ENCODE measurements around the gene UNC93B1. TPM values are rescaled to one million over a fixed set of nuclear protein-coding genes. Genes with fewer than 3 reads are reported as not detected.

UNC93B1 gene
- total and polyA plus RNA-seq, 2 donors (not counting 1 experiment from before 2014, with no cell fraction given) = 15.7 to 20.0 TPM

GRCh38 chr11:68048681-68049508 lies 45.0 kb upstream of the UNC93B1 start:
- no peak for TF ChIP-seq EZH2 (IDR thresholded peaks at IDR 0.05; ENCODE audit: low read length, missing control alignments)
- TF ChIP-seq CTCF (conservative IDR thresholded peaks at IDR 0.05 in 1 of 2, IDR thresholded peaks at IDR 0.05 in 1 of 2; ENCODE audit: low read depth in 1 of 2, low read length in 2 of 2) = no peak
- no peaks in the 10 kb centered on the region for H3K79me2 ChIP-seq (ENCODE audit: control insufficient read depth, insufficient read depth, low read length)
- H3K9me3 ChIP-seq (ENCODE audit: control insufficient read depth, insufficient read depth, low read depth, low read length) = no peaks in the 10 kb centered on the region
- H3K27ac ChIP-seq (ENCODE audit: insufficient read depth, low read length) = no peak overlapping the region
- H3K4me1 ChIP-seq (ENCODE audit: control insufficient read depth, extremely low read depth, insufficient read depth, low read length) = no peaks in the 10 kb centered on the region
- no peak overlapping the region for H3K9ac ChIP-seq (ENCODE audit: insufficient read depth, low read length)
- H2AFZ ChIP-seq (ENCODE audit: low read length) = no peak overlapping the region
- H3K36me3 ChIP-seq (ENCODE audit: control insufficient read depth, insufficient read depth, low read length) = peaks cover 51% of the 10 kb centered on the region
- H3K27me3 ChIP-seq (ENCODE audit: control insufficient read depth, insufficient read depth, low read length) = no peaks in the 10 kb centered on the region
- no peak overlapping the region for H3K4me3 ChIP-seq (replicated peaks in 1 of 4; ENCODE audit: control extremely low read depth in 1 of 4, insufficient read depth in 1 of 4, low read depth in 3 of 4, low read length in 4 of 4)
- no peak for DNase-seq (ENCODE audit: low read depth in 2 of 2)
- no peaks in the 10 kb centered on the region for H4K20me1 ChIP-seq (ENCODE audit: control insufficient read depth, extremely low read depth, insufficient read depth, low read length)
- H3K4me2 ChIP-seq (ENCODE audit: extremely low read depth, insufficient read depth, low read length) = no peak overlapping the region

- no peak for DNase-seq (ENCODE audit: low read depth in 2 of 2)
- H3K79me2 ChIP-seq (ENCODE audit: control insufficient read depth, insufficient read depth, low read length) = no peaks in the 10 kb centered on the region
- H3K4me3 ChIP-seq (replicated peaks in 1 of 4; ENCODE audit: control extremely low read depth in 1 of 4, insufficient read depth in 1 of 4, low read depth in 3 of 4, low read length in 4 of 4) = no peak overlapping the region
- no peaks in the 10 kb centered on the region for H4K20me1 ChIP-seq (ENCODE audit: control insufficient read depth, extremely low read depth, insufficient read depth, low read length)
- no peaks in the 10 kb centered on the region for H3K9me3 ChIP-seq (ENCODE audit: control insufficient read depth, insufficient read depth, low read depth, low read length)
- H3K9ac ChIP-seq (ENCODE audit: insufficient read depth, low read length) = no peak overlapping the region
- TF ChIP-seq EZH2 (IDR thresholded peaks at IDR 0.05; ENCODE audit: low read length, missing control alignments) (no peak), CTCF (conservative IDR thresholded peaks at IDR 0.05 in 1 of 2, IDR thresholded peaks at IDR 0.05 in 1 of 2; ENCODE audit: low read depth in 1 of 2, low read length in 2 of 2) (no peak)
- H2AFZ ChIP-seq (ENCODE audit: low read length) = no peak overlapping the region
- H3K27ac ChIP-seq (ENCODE audit: insufficient read depth, low read length) = no peak overlapping the region
- H3K36me3 ChIP-seq (ENCODE audit: control insufficient read depth, insufficient read depth, low read length) = peaks cover 56% of the 10 kb centered on the region
- H3K4me1 ChIP-seq (ENCODE audit: control insufficient read depth, extremely low read depth, insufficient read depth, low read length) = no peaks in the 10 kb centered on the region
- H3K4me2 ChIP-seq (ENCODE audit: extremely low read depth, insufficient read depth, low read length) = no peak overlapping the region
- no peaks in the 10 kb centered on the region for H3K27me3 ChIP-seq (ENCODE audit: control insufficient read depth, insufficient read depth, low read length)
Observed at GRCh38 chr11:68047437-68048290, 43.8 kb upstream of the UNC93B1 start.

GRCh38 chr11:68044898-68045351 lies 41.0 kb upstream of the UNC93B1 start:
- Histone ChIP-seq H3K4me3 (replicated peaks in 1 of 4; ENCODE audit: control extremely low read depth in 1 of 4, insufficient read depth in 1 of 4, low read depth in 3 of 4, low read length in 4 of 4) (no peak overlapping the region), H3K27me3 (ENCODE audit: control insufficient read depth, insufficient read depth, low read length) (no peaks in the 10 kb centered on the region), H4K20me1 (ENCODE audit: control insufficient read depth, extremely low read depth, insufficient read depth, low read length) (no peaks in the 10 kb centered on the region), H3K9ac (ENCODE audit: insufficient read depth, low read length) (no peak overlapping the region), H3K79me2 (ENCODE audit: control insufficient read depth, insufficient read depth, low read length) (peaks cover 16% of the 10 kb centered on the region), H2AFZ (ENCODE audit: low read length) (no peak overlapping the region), H3K4me2 (ENCODE audit: extremely low read depth, insufficient read depth, low read length) (no peak overlapping the region), H3K4me1 (ENCODE audit: control insufficient read depth, extremely low read depth, insufficient read depth, low read length) (peaks cover 2% of the 10 kb centered on the region), H3K9me3 (ENCODE audit: control insufficient read depth, insufficient read depth, low read depth, low read length) (no peaks in the 10 kb centered on the region), H3K27ac (ENCODE audit: insufficient read depth, low read length) (no peak overlapping the region), H3K36me3 (ENCODE audit: control insufficient read depth, insufficient read depth, low read length) (peaks cover 46% of the 10 kb centered on the region)
- TF ChIP-seq EZH2 (IDR thresholded peaks at IDR 0.05; ENCODE audit: low read length, missing control alignments) = no peak
- TF ChIP-seq CTCF (conservative IDR thresholded peaks at IDR 0.05 in 1 of 2, IDR thresholded peaks at IDR 0.05 in 1 of 2; ENCODE audit: low read depth in 1 of 2, low read length in 2 of 2) = no peak
- no peak for DNase-seq (ENCODE audit: low read depth in 2 of 2)

Measured in fibroblast of lung (primary cell).